SH-SY5Y (cell line): Measurements from ENCODE around the gene RAI1.

ENCODE experiments used
- GATA2 ChIP-seq: IDR thresholded peaks from 2 replicates; pipeline ENCODE4 v1.6.1; 2011; ENCODE audit warnings: mild to moderate bottlenecking, low read depth, low read length
- GATA3 ChIP-seq: IDR thresholded peaks from 2 replicates; pipeline ENCODE4 v1.6.1; 2011; ENCODE audit warnings: low read depth, mild to moderate bottlenecking, low read length, moderate library complexity

Gene RAI1

GRCh38 chr17:17713839-17714238 is 32.6 kb downstream of the RAI1 start:
- TF ChIP-seq GATA3 (no peak), GATA2 (no peak)

GRCh38 chr17:17714261-17714866 is 33.1 kb downstream of the RAI1 start:
- TF ChIP-seq GATA2 (no peak), GATA3 (no peak)

- TF ChIP-seq GATA2 (no peak), GATA3 (no peak)
These were observed 33.6 kb downstream of the RAI1 start for GRCh38 chr17:17714879-17715278.

GRCh38 chr17:17716837-17717523 is 35.7 kb downstream of the RAI1 start:
- no peak for TF ChIP-seq GATA3
- no peak for TF ChIP-seq GATA2

- no peak for TF ChIP-seq GATA3
- no peak for TF ChIP-seq GATA2
These were observed 37.0 kb downstream of the RAI1 start for GRCh38 chr17:17718251-17718650.

- TF ChIP-seq GATA3 (no peak), GATA2 (no peak)
These were observed 38.1 kb downstream of the RAI1 start for GRCh38 chr17:17719199-17719940.

- TF ChIP-seq GATA3 (no peak), GATA2 (no peak)
These were observed 38.8 kb downstream of the RAI1 start for GRCh38 chr17:17719966-17720543.

GRCh38 chr17:17721140-17721668 is 39.9 kb downstream of the RAI1 start:
- TF ChIP-seq GATA2 (no peak), GATA3 (no peak)

- TF ChIP-seq GATA3, result no peak
- no peak for TF ChIP-seq GATA2
These were observed 41.0 kb downstream of the RAI1 start for GRCh38 chr17:17722081-17722905.

- TF ChIP-seq GATA2 (no peak), GATA3 (no peak)
These were observed 41.7 kb downstream of the RAI1 start for GRCh38 chr17:17722906-17723353.

- TF ChIP-seq GATA3, result no peak
- TF ChIP-seq GATA2, result no peak
These were observed 42.4 kb downstream of the RAI1 start for GRCh38 chr17:17723354-17724261.

- no peak for TF ChIP-seq GATA2
- TF ChIP-seq GATA3, result no peak
These were observed 43.2 kb downstream of the RAI1 start for GRCh38 chr17:17724307-17725010.
